Brain microvascular endothelial cell (primary cell): ENCODE data around the gene PPP1R26.

Source experiments
- DNase-seq: peaks from one replicate; pipeline ENCODE4 v3.0.0-alpha.2; 2020
- H3K27ac ChIP-seq: fragments of 250-450 bp; sonication (Bioruptor Pico); 2 replicates; pipeline ENCODE4 v1.5.1; 2020; ENCODE audit warnings: mild to moderate bottlenecking, moderate library complexity
- H3K27me3 ChIP-seq: fragments of 250-450 bp; sonication (Bioruptor Pico); replicated peaks from 2 replicates; pipeline ENCODE4 v1.5.1; 2020; ENCODE audit warnings: mild to moderate bottlenecking
- H3K36me3 ChIP-seq: fragments of 250-450 bp; sonication (Bioruptor Pico); replicated peaks from 2 replicates; pipeline ENCODE4 v1.5.1; 2020; ENCODE audit warnings: mild to moderate bottlenecking
- H3K4me3 ChIP-seq: 2 replicates; pipeline ENCODE4 v1.5.1; 2011; ENCODE audit warnings: low read depth, mild to moderate bottlenecking, control low read depth, low read length, moderate library complexity
- CTCF ChIP-seq: IDR thresholded peaks from 2 replicates; pipeline ENCODE4 v1.5.1; 2011; ENCODE audit warnings: low read depth, mild to moderate bottlenecking, moderate library complexity, low read length, control low read depth, inconsistent platforms; ENCODE audit errors: missing control alignments
- in situ Hi-C: cut with HindIII; loops from 2 replicates; pipeline ENCODE4 v1.10.0; 2017; ENCODE audit warnings: low sequenced_read_pairs, low pct_ligation_motif_present

Gene PPP1R26

GRCh38 chr9:135474915-135475314 lies 4.7 kb upstream of the PPP1R26 start:
- Histone ChIP-seq H3K4me3 (no peak overlapping the region), H3K27ac (no peak overlapping the region), H3K36me3 (no peaks in the 10 kb centered on the region), H3K27me3 (no peaks in the 10 kb centered on the region)
- DNase-seq = no peak
- peak; percentile 71 for TF ChIP-seq CTCF
- in situ Hi-C loops = no loop called here

- in situ Hi-C loops = no loop called here
- no peaks in the 10 kb centered on the region for H3K27me3 ChIP-seq
- H3K36me3 ChIP-seq = no peaks in the 10 kb centered on the region
- no peak for TF ChIP-seq CTCF
- DNase-seq = no peak
- H3K4me3 ChIP-seq = no peak overlapping the region
- no peak overlapping the region for H3K27ac ChIP-seq
Observed at GRCh38 chr9:135476561-135477355, 2.8 kb upstream of the PPP1R26 start.

GRCh38 chr9:135478191-135478590 lies 1.4 kb upstream of the PPP1R26 start:
- in situ Hi-C loops = no loop called here
- no peak for DNase-seq
- H3K36me3 ChIP-seq = no peaks in the 10 kb centered on the region
- no peaks in the 10 kb centered on the region for H3K27me3 ChIP-seq
- no peak for TF ChIP-seq CTCF
- no peak overlapping the region for H3K4me3 ChIP-seq
- H3K27ac ChIP-seq = no peak overlapping the region

GRCh38 chr9:135478829-135479468 lies 633 bp upstream of the PPP1R26 start:
- Histone ChIP-seq H3K27ac (no peak overlapping the region), H3K27me3 (no peaks in the 10 kb centered on the region), H3K4me3 (peak overlapping the region; percentile 35), H3K36me3 (no peaks in the 10 kb centered on the region)
- in situ Hi-C loops = no loop called here
- peak; percentile 39 for TF ChIP-seq CTCF
- no peak for DNase-seq

GRCh38 chr9:135480071-135480939 lies 723 bp downstream of the PPP1R26 start:
- H3K4me3 ChIP-seq = peak overlapping the region; percentile 69
- peak; percentile 20 for DNase-seq
- no peak overlapping the region for H3K27ac ChIP-seq
- TF ChIP-seq CTCF = no peak
- no peaks in the 10 kb centered on the region for H3K27me3 ChIP-seq
- in situ Hi-C loops = no loop called here
- no peaks in the 10 kb centered on the region for H3K36me3 ChIP-seq
